GM12892 (cell line): Measurements from ENCODE around the gene IQCB1.

Experiments
- POLR2A ChIP-seq: IDR thresholded peaks from 2 replicates; pipeline ENCODE4 v1.6.1; 2011; ENCODE audit warnings: low read depth, low read length, control low read depth
- TAF1 ChIP-seq: IDR thresholded peaks from 2 replicates; pipeline ENCODE4 v1.6.1; 2011; ENCODE audit warnings: low read depth, mild to moderate bottlenecking, control low read depth, low read length, borderline replicate concordance

DNA sequence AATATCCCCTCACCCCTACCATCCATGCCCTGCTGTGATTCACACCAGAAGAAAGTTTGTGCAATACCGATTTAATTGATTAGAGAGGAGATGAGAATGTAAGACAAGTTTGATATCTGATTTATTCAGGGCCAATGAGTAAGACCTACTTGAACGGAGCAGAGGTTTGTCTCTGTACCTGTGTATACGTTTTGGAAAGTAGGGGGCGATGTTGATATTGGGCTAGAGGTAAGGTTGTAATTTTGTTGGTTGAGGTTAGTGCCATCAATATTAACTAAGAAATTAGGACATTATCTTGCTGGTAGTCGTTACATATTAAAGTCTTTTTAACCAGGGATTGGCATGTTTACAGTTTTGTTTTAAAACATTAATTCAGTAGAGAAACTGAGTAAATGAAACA lies 20.7 kb upstream of the IQCB1 start:
- TF ChIP-seq TAF1 (no peak), POLR2A (no peak)
